CD14-positive monocyte (primary cell): ENCODE measurements around the gene CGB5. TPM values are rescaled to one million over a fixed set of nuclear protein-coding genes. Genes with fewer than 3 reads are reported as not detected.

Experiments
- DNase-seq, 3 donors: peaks; one replicate each; pipeline ENCODE4 v3.0.0-alpha.2; 2011 to 2022
- H2AFZ ChIP-seq: 2 replicates; pipeline ENCODE4 v1.6.0; 2012; ENCODE audit warnings: mild to moderate bottlenecking, low read depth, low read length, inconsistent platforms; ENCODE audit not compliant: insufficient read depth, poor library complexity, severe bottlenecking
- H3K27ac ChIP-seq, 2 donors: 1 replicate in 1 of 2; 2 replicates in 1 of 2; pipeline ENCODE4 v1.5.1; 2012 to 2013; ENCODE audit warnings: low read length in 2 of 2, control low read depth in 1 of 2, inconsistent platforms in 1 of 2, low read depth in 1 of 2, mild to moderate bottlenecking in 1 of 2
- H3K27me3 ChIP-seq, 2 donors: one replicate each; pipeline versions ENCODE4 v1.6.0 to v1.6.1; 2011 to 2013; ENCODE audit warnings: low read length in 2 of 2; ENCODE audit not compliant: control insufficient read depth in 2 of 2, insufficient read depth in 2 of 2
- H3K36me3 ChIP-seq, 2 donors: replicated peaks in 1 of 2; 1 replicate in 1 of 2; 2 replicates in 1 of 2; pipeline versions ENCODE4 v1.5.1 to v1.6.1; 2012 to 2013; ENCODE audit warnings: low read length in 2 of 2, control low read depth in 1 of 2, inconsistent platforms in 1 of 2, mild to moderate bottlenecking in 1 of 2; ENCODE audit not compliant: insufficient read depth in 2 of 2, control insufficient read depth in 1 of 2
- H3K4me1 ChIP-seq, 2 donors: 1 replicate in 1 of 2; 2 replicates in 1 of 2; pipeline versions ENCODE4 v1.5.1 to v1.6.1; 2012 to 2013; ENCODE audit warnings: low read length in 2 of 2, control low read depth in 1 of 2, inconsistent platforms in 1 of 2, mild to moderate bottlenecking in 1 of 2, moderate library complexity in 1 of 2; ENCODE audit not compliant: insufficient read depth in 2 of 2, control insufficient read depth in 1 of 2
- H3K4me2 ChIP-seq: replicated peaks from 2 replicates; pipeline ENCODE3; 2012; ENCODE audit warnings: low read length, moderate library complexity, mild to moderate bottlenecking; ENCODE audit not compliant: poor library complexity, severe bottlenecking; ENCODE audit errors: extremely low read depth
- H3K4me3 ChIP-seq, 3 experiments: fragments of 200-600 bp in 1 of 3; sonication (generic) in 1 of 3; replicated peaks in 1 of 3; 1 replicate in 2 of 3; 2 replicates in 1 of 3; pipeline ENCODE4 v1.5.1; 2011 to 2013; ENCODE audit warnings: low read length in 3 of 3, mild to moderate bottlenecking in 3 of 3, control low read depth in 2 of 3, low read depth in 2 of 3, inconsistent platforms in 1 of 3, moderate library complexity in 1 of 3
- H3K79me2 ChIP-seq: 2 replicates; pipeline ENCODE4 v1.6.0; 2012; ENCODE audit warnings: mild to moderate bottlenecking, control low read depth, inconsistent platforms, low read length, moderate library complexity; ENCODE audit not compliant: insufficient read depth
- H3K9ac ChIP-seq: 2 replicates; pipeline ENCODE4 v1.6.0; 2017; ENCODE audit warnings: low read length, mild to moderate bottlenecking; ENCODE audit not compliant: insufficient read depth, poor library complexity, severe bottlenecking
- H3K9me3 ChIP-seq, 2 donors: replicated peaks in 1 of 2; 1 replicate in 1 of 2; 2 replicates in 1 of 2; pipeline versions ENCODE4 v1.5.1 to v1.6.1; 2012 to 2013; ENCODE audit warnings: low read length in 2 of 2, control low read depth in 1 of 2; ENCODE audit not compliant: control insufficient read depth in 1 of 2, insufficient read depth in 1 of 2
- H4K20me1 ChIP-seq: 2 replicates; pipeline ENCODE4 v1.6.0; 2012; ENCODE audit warnings: mild to moderate bottlenecking, low read length, control low read depth, moderate library complexity; ENCODE audit not compliant: insufficient read depth
- H3K27ac Mint-ChIP-seq, 7 donors: one replicate each; pipeline ENCODE4 v1.8.0; 2020; ENCODE audit warnings: mild to moderate bottlenecking in 7 of 7, mixed read lengths in 7 of 7, moderate library complexity in 6 of 7, inconsistent platforms in 2 of 7
- H3K27me3 Mint-ChIP-seq, 3 donors: one replicate each; pipeline ENCODE4 v1.8.0; 2021 to 2022; ENCODE audit warnings: low read depth in 3 of 3, mild to moderate bottlenecking in 3 of 3, mixed read lengths in 3 of 3, moderate library complexity in 3 of 3, inconsistent platforms in 1 of 3
- H3K36me3 Mint-ChIP-seq, 2 donors: one replicate each; pipeline ENCODE4 v1.8.0; 2020; ENCODE audit warnings: mixed read lengths in 2 of 2, inconsistent platforms in 1 of 2, mild to moderate bottlenecking in 1 of 2
- H3K4me1 Mint-ChIP-seq: one replicate; pipeline ENCODE4 v1.8.0; 2020; ENCODE audit warnings: mild to moderate bottlenecking, mixed read lengths
- H3K4me3 Mint-ChIP-seq, 2 donors: one replicate each; pipeline ENCODE4 v1.8.0; 2020; ENCODE audit warnings: mild to moderate bottlenecking in 2 of 2, mixed read lengths in 2 of 2, moderate library complexity in 1 of 2
- H3K9me3 Mint-ChIP-seq, 7 donors: one replicate each; pipeline ENCODE4 v1.8.0; 2020 to 2022; ENCODE audit warnings: mixed read lengths in 7 of 7, mild to moderate bottlenecking in 6 of 7, moderate library complexity in 6 of 7, inconsistent platforms in 2 of 7
- WGBS: methylation state at CpG from one replicate; pipeline ENCODE4 v1.1.5; 2013; ENCODE audit warnings: missing lambda C conversion rate; ENCODE audit not compliant: insufficient coverage; 5-methylcytosine and 5-hydroxymethylcytosine counted together
- intact Hi-C, 2 donors: fragments of 100-400 bp; cut with micrococcal nuclease; formaldehyde crosslinking; loops; one replicate each; pipeline versions ENCODE4 v1.15.0 to v1.15.1; 2023
- polyA plus RNA-seq, 3 donors: library from polyadenylated mRNA; depleted of rRNA in 1 of 3; unstranded in 2 of 3; stranded (reverse) in 1 of 3; fragments of 300-500 nt in 2 of 3; fragments of >200 nt in 1 of 3; fragmentation: Illumina TruSeq in 2 of 3; gene quantifications; 1 replicate in 2 of 3; 2 replicates in 1 of 3; pipeline ENCODE4 v1.2.3, GENCODE V29; 2012 to 2021
- TF ChIP-seq, protein P1 (sequence below): fragments of 200-600 bp; IDR thresholded peaks from one replicate; pipeline ENCODE4 v1.8.0; 2022; ENCODE audit warnings: antibody characterized with exemption, mild to moderate bottlenecking

Gene CGB5
- polyA plus RNA-seq, 3 donors: not detected

DNA sequence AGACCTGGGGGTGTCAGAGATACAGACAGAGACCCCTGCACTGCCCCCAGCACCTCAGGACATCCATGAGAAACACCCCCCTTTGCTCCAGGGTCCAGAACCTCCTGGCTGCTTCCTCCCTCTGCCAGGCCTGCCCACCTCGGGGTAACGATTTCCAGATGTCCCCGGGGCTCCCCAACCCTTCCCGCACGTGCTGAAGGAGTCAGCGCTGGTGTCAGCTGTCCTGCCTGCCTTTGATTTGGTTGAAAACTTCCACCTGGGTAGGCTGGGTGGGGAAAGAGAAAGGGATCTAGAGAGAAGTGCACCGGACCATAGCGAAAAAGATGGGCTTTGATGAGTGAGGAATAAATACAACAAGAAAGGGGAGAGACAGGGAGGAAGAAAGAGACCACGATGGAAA, 15.4 kb downstream of the CGB5 start:
- Histone ChIP-seq H3K27me3 (peaks cover 26 to 81% of the 10 kb centered on the region in 2 donors), H4K20me1 (no peaks in the 10 kb centered on the region), H3K9ac (no peak overlapping the region), H3K79me2 (no peaks in the 10 kb centered on the region), H3K4me3 (no peak overlapping the region), H2AFZ (no peak overlapping the region), H3K4me1 (peaks cover 23 to 24% of the 10 kb centered on the region in 2 donors), H3K36me3 (no peaks in the 10 kb centered on the region), H3K9me3 (peaks cover 0 to 9% of the 10 kb centered on the region in 2 donors), H3K27ac (no peak overlapping the region), H3K4me2 (no peak overlapping the region)
- DNase-seq: no peak
- H3K36me3 Mint-ChIP-seq: peaks cover 4 to 8% of the 10 kb centered on the region in 2 donors
- 63% methylated on average over 5 of the region's 9 CpGs for WGBS
- H3K4me1 Mint-ChIP-seq: peaks cover 28% of the 10 kb centered on the region
- intact Hi-C loops: no loop called here
- H3K4me3 Mint-ChIP-seq: peak overlapping the region in 1 of 2 donors; percentile 89
- peaks cover 2 to 30% (median 20%) of the 10 kb centered on the region in 7 donors for H3K9me3 Mint-ChIP-seq
- peaks cover 85 to 92% (median 87%) of the 10 kb centered on the region in 3 donors for H3K27me3 Mint-ChIP-seq
- H3K27ac Mint-ChIP-seq: no peak overlapping the region
- TF ChIP-seq, protein P1, sequence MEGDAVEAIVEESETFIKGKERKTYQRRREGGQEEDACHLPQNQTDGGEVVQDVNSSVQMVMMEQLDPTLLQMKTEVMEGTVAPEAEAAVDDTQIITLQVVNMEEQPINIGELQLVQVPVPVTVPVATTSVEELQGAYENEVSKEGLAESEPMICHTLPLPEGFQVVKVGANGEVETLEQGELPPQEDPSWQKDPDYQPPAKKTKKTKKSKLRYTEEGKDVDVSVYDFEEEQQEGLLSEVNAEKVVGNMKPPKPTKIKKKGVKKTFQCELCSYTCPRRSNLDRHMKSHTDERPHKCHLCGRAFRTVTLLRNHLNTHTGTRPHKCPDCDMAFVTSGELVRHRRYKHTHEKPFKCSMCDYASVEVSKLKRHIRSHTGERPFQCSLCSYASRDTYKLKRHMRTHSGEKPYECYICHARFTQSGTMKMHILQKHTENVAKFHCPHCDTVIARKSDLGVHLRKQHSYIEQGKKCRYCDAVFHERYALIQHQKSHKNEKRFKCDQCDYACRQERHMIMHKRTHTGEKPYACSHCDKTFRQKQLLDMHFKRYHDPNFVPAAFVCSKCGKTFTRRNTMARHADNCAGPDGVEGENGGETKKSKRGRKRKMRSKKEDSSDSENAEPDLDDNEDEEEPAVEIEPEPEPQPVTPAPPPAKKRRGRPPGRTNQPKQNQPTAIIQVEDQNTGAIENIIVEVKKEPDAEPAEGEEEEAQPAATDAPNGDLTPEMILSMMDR: no peak

DNA sequence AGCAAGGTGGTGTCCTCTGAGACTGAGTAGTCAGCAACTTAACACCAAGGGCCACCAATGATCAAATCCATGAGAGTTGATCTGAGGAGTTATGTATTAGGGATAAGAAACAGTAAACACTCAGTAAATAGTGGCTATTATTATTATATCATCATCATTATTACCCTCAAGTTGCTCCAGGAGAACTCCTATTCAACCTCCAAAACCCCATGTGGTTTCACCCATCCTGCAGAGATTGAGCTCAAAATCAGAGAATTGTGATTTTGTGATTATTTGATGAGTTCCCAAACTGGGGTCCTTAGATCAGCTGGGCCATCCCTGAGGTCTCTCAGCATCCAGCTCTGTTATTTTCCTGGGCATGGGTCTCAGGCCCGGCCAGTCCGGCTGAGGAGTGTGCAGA, 17.4 kb downstream of the CGB5 start:
- intact Hi-C loops: no loop called here
- H3K27me3 Mint-ChIP-seq: peaks cover 87 to 96% (median 90%) of the 10 kb centered on the region in 3 donors
- TF ChIP-seq, protein P1: no peak

More for the DNA sequence above, 17.4 kb downstream of the CGB5 start:
- Histone ChIP-seq H3K27ac (no peak overlapping the region), H3K4me1 (peaks cover 21% of the 10 kb centered on the region in 2 donors), H3K4me3 (no peak overlapping the region), H4K20me1 (no peaks in the 10 kb centered on the region), H3K36me3 (no peaks in the 10 kb centered on the region), H2AFZ (no peak overlapping the region), H3K4me2 (no peak overlapping the region), H3K27me3 (peaks cover 38 to 87% of the 10 kb centered on the region in 2 donors), H3K9me3 (peaks cover 0 to 9% of the 10 kb centered on the region in 2 donors), H3K9ac (no peak overlapping the region), H3K79me2 (no peaks in the 10 kb centered on the region)
- peaks cover 23% of the 10 kb centered on the region for H3K4me1 Mint-ChIP-seq
- 100% methylated on average over 2 of the region's 2 CpGs for WGBS
- H3K9me3 Mint-ChIP-seq: peaks cover 2 to 36% (median 22%) of the 10 kb centered on the region in 7 donors
- H3K36me3 Mint-ChIP-seq: peaks cover 4 to 8% of the 10 kb centered on the region in 2 donors
- no peak overlapping the region for H3K27ac Mint-ChIP-seq
- peak overlapping the region in 1 of 2 donors; percentile 17 for H3K4me3 Mint-ChIP-seq
- DNase-seq: no peak
